NCI-H146 treated with DMSO at 0.1 percent for 48 hours (cell line): ENCODE results near the gene FFAR2.
"Not testable (repeated sequence)": the region's sequence is repeated elsewhere in the genome, so short reads cannot be mapped to it uniquely, and the experiment has no call there.

Experiments used
- DNase-seq: peaks from one replicate; lab custom pipeline; 2025; ENCODE audit not compliant: unreplicated experiment; lab: John Stamatoyannopoulos, UW

FFAR2 gene

GRCh38 chr19:35423406-35423805 lies 24.7 kb upstream of the FFAR2 start:
- DNase-seq = not testable (repeated sequence)

GRCh38 chr19:35425682-35426081 lies 22.4 kb upstream of the FFAR2 start:
- no peak for DNase-seq

- no peak for DNase-seq
These were observed 20.9 kb upstream of the FFAR2 start for GRCh38 chr19:35427187-35427586.

GRCh38 chr19:35429698-35430408 lies 18.2 kb upstream of the FFAR2 start:
- DNase-seq = no peak

- no peak for DNase-seq
These were observed 17.5 kb upstream of the FFAR2 start for GRCh38 chr19:35430409-35431144.

- no peak for DNase-seq
These were observed 16.8 kb upstream of the FFAR2 start for GRCh38 chr19:35431145-35431807.

- DNase-seq = no peak
These were observed 15.1 kb upstream of the FFAR2 start for GRCh38 chr19:35432911-35433310.

GRCh38 chr19:35433448-35433847 lies 14.6 kb upstream of the FFAR2 start:
- no peak for DNase-seq

- no peak for DNase-seq
These were observed 12.2 kb upstream of the FFAR2 start for GRCh38 chr19:35435896-35436295.

- no peak for DNase-seq
These were observed 11.3 kb upstream of the FFAR2 start for GRCh38 chr19:35436477-35437405.

- no peak for DNase-seq
These were observed 10.6 kb upstream of the FFAR2 start for GRCh38 chr19:35437406-35437951.

GRCh38 chr19:35438096-35438495 lies 10.0 kb upstream of the FFAR2 start:
- no peak for DNase-seq

GRCh38 chr19:35438527-35438926 lies 9.5 kb upstream of the FFAR2 start:
- no peak for DNase-seq

- DNase-seq = no peak
These were observed 8.1 kb upstream of the FFAR2 start for GRCh38 chr19:35439921-35440320.

GRCh38 chr19:35442091-35442490 lies 6.0 kb upstream of the FFAR2 start:
- no peak for DNase-seq

GRCh38 chr19:35444735-35445134 lies 3.3 kb upstream of the FFAR2 start:
- DNase-seq = no peak

- DNase-seq = no peak
These were observed 2.0 kb upstream of the FFAR2 start for GRCh38 chr19:35445826-35446593.

GRCh38 chr19:35449359-35450043 lies 1.4 kb downstream of the FFAR2 start:
- DNase-seq = peak; percentile 69

GRCh38 chr19:35451338-35452096 lies 3.5 kb downstream of the FFAR2 start:
- no peak for DNase-seq
